Measurements from ENCODE around the gene BBS2. TPM values are rescaled to one million over a fixed set of nuclear protein-coding genes. Genes with fewer than 3 reads are reported as not detected.

The BBS2 gene
- total RNA-seq, 1 donor from 2014 or later, result 86.1 TPM

- no peak overlapping the region for H3K9ac ChIP-seq (ENCODE audit: low read depth in 1 of 3, low read length in 3 of 3)
- H3K36me3 ChIP-seq (ENCODE audit: control insufficient read depth in 3 of 3, insufficient read depth in 3 of 3, low read length in 3 of 3), result no peaks in the 10 kb centered on the region
- H3K4me1 ChIP-seq (ENCODE audit: control insufficient read depth in 3 of 3, insufficient read depth in 3 of 3, low read length in 3 of 3), result peaks cover 8 to 11% (median 10%) of the 10 kb centered on the region in 3 donors
- H3K27ac ChIP-seq (ENCODE audit: low read depth, low read length), result no peak overlapping the region
- peaks cover 0 to 2% (median 0%) of the 10 kb centered on the region in 3 donors for H3K27me3 ChIP-seq (ENCODE audit: control insufficient read depth in 3 of 3, insufficient read depth in 3 of 3, low read length in 3 of 3)
- H3K4me3 ChIP-seq (ENCODE audit: low read length in 3 of 3), result no peak overlapping the region
- H3K9me3 ChIP-seq (ENCODE audit: control insufficient read depth in 3 of 3, low read length in 3 of 3), result no peaks in the 10 kb centered on the region
Measured at GRCh38 chr16:56549744-56550385, 30.0 kb upstream of the BBS2 start.

DNA sequence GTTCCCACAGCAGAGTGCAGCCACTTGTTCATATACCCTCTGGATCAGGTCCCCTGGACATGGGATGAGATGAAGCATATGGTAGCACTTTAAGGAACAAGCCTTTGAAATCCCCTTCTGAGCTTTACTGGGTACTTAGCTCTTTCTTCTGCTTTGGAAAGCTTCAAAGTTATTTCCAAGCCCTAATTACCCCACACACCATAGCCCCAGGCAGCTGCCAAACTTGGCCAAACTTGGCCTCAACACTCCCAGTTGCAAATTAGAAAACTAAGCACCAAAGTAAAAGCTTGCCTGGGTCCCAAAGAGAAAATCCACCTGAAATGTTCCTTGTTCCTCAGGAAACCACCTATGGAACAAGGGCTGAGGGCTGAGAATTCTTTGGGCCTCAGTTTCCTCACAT, 29.3 kb upstream of the BBS2 start:
- H3K9ac ChIP-seq (ENCODE audit: low read depth in 1 of 3, low read length in 3 of 3), result no peak overlapping the region
- peaks cover 8 to 11% (median 10%) of the 10 kb centered on the region in 3 donors for H3K4me1 ChIP-seq (ENCODE audit: control insufficient read depth in 3 of 3, insufficient read depth in 3 of 3, low read length in 3 of 3)
- H3K4me3 ChIP-seq (ENCODE audit: low read length in 3 of 3), result no peak overlapping the region
- H3K27me3 ChIP-seq (ENCODE audit: control insufficient read depth in 3 of 3, insufficient read depth in 3 of 3, low read length in 3 of 3), result no peaks in the 10 kb centered on the region
- H3K36me3 ChIP-seq (ENCODE audit: control insufficient read depth in 3 of 3, insufficient read depth in 3 of 3, low read length in 3 of 3), result no peaks in the 10 kb centered on the region
- H3K27ac ChIP-seq (ENCODE audit: low read depth, low read length), result no peak overlapping the region
- no peaks in the 10 kb centered on the region for H3K9me3 ChIP-seq (ENCODE audit: control insufficient read depth in 3 of 3, low read length in 3 of 3)

GRCh38 chr16:56547949-56548567, 28.2 kb upstream of the BBS2 start:
- Histone ChIP-seq H3K9ac (ENCODE audit: low read depth in 1 of 3, low read length in 3 of 3) (no peak overlapping the region), H3K36me3 (ENCODE audit: control insufficient read depth in 3 of 3, insufficient read depth in 3 of 3, low read length in 3 of 3) (no peaks in the 10 kb centered on the region), H3K27ac (ENCODE audit: low read depth, low read length) (no peak overlapping the region), H3K9me3 (ENCODE audit: control insufficient read depth in 3 of 3, low read length in 3 of 3) (no peaks in the 10 kb centered on the region), H3K4me1 (ENCODE audit: control insufficient read depth in 3 of 3, insufficient read depth in 3 of 3, low read length in 3 of 3) (peaks cover 8 to 11% (median 10%) of the 10 kb centered on the region in 3 donors), H3K27me3 (ENCODE audit: control insufficient read depth in 3 of 3, insufficient read depth in 3 of 3, low read length in 3 of 3) (no peaks in the 10 kb centered on the region), H3K4me3 (ENCODE audit: low read length in 3 of 3) (no peak overlapping the region)

DNA sequence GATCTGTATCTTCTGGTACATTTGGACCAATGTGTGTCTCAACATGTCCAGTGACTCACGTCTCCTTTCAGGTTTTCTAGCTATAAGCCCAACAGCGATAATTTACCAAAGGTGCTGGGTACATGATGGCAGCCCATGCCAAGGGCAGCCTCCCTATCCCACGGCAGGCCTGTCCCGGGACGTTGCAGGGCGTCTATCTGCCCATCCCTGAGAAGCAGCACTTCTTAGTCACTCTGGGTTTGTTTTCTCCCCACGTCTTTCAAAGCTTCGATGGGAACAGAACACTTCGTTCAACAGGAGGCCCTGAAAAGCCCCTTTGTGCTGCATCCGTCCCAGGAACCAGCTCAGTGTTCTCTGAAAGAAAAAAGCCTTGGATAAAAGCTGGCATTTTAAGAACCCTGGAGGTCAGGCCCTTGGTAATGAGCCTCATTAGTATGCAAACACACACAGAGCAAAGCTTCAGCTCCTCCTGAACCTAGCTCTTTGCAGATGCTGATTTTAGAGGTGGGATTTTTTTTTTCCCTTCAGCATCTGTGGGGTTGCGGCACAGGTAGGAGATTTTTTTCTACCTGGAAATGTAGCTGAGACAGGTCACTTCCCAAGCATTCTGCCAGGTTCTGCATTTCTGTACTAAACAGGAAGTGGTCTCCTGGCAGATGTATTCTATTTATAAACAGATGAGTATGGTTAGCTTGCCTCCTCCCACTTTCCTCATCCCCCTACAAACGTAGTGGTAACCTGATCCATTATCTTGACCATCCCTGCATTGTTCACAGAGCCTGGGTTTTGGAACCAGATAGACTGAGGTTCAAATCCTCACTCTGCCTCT, 27.5 kb upstream of the BBS2 start:
- Histone ChIP-seq H3K27me3 (ENCODE audit: control insufficient read depth in 3 of 3, insufficient read depth in 3 of 3, low read length in 3 of 3) (no peaks in the 10 kb centered on the region), H3K4me3 (ENCODE audit: low read length in 3 of 3) (no peak overlapping the region), H3K9me3 (ENCODE audit: control insufficient read depth in 3 of 3, low read length in 3 of 3) (no peaks in the 10 kb centered on the region), H3K4me1 (ENCODE audit: control insufficient read depth in 3 of 3, insufficient read depth in 3 of 3, low read length in 3 of 3) (peaks cover 6 to 8% (median 8%) of the 10 kb centered on the region in 3 donors), H3K36me3 (ENCODE audit: control insufficient read depth in 3 of 3, insufficient read depth in 3 of 3, low read length in 3 of 3) (no peaks in the 10 kb centered on the region), H3K27ac (ENCODE audit: low read depth, low read length) (no peak overlapping the region), H3K9ac (ENCODE audit: low read depth in 1 of 3, low read length in 3 of 3) (no peak overlapping the region)

- no peaks in the 10 kb centered on the region for H3K27me3 ChIP-seq (ENCODE audit: control insufficient read depth in 3 of 3, insufficient read depth in 3 of 3, low read length in 3 of 3)
- no peaks in the 10 kb centered on the region for H3K4me1 ChIP-seq (ENCODE audit: control insufficient read depth in 3 of 3, insufficient read depth in 3 of 3, low read length in 3 of 3)
- no peak overlapping the region for H3K4me3 ChIP-seq (ENCODE audit: low read length in 3 of 3)
- no peak overlapping the region for H3K27ac ChIP-seq (ENCODE audit: low read depth, low read length)
- no peaks in the 10 kb centered on the region for H3K36me3 ChIP-seq (ENCODE audit: control insufficient read depth in 3 of 3, insufficient read depth in 3 of 3, low read length in 3 of 3)
- H3K9me3 ChIP-seq (ENCODE audit: control insufficient read depth in 3 of 3, low read length in 3 of 3), result no peaks in the 10 kb centered on the region
- H3K9ac ChIP-seq (ENCODE audit: low read depth in 1 of 3, low read length in 3 of 3), result no peak overlapping the region
Measured at GRCh38 chr16:56542039-56542438, 22.2 kb upstream of the BBS2 start.

DNA sequence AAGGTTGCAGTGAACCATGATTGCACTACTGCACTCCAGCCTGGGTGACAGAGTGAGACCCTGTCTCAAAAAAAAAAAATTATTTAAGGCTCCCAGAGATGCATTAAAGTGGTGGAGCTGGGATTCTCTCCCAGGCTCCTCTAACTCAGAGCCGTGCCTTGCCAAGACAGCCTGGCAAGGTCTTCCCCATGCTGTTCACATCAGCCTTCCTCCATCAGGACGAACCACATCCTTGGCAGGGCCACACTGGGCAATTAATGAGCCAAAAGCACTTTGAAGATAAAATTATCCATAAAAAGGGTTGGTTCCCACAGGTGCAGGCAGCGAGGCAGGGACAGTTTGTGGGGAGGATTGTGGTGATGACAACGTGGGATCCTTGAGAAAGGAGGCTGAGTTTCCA, 19.8 kb upstream of the BBS2 start:
- H3K36me3 ChIP-seq (ENCODE audit: control insufficient read depth in 3 of 3, insufficient read depth in 3 of 3, low read length in 3 of 3), result no peaks in the 10 kb centered on the region
- H3K9me3 ChIP-seq (ENCODE audit: control insufficient read depth in 3 of 3, low read length in 3 of 3), result no peaks in the 10 kb centered on the region
- no peaks in the 10 kb centered on the region for H3K4me1 ChIP-seq (ENCODE audit: control insufficient read depth in 3 of 3, insufficient read depth in 3 of 3, low read length in 3 of 3)
- no peak overlapping the region for H3K9ac ChIP-seq (ENCODE audit: low read depth in 1 of 3, low read length in 3 of 3)
- H3K4me3 ChIP-seq (ENCODE audit: low read length in 3 of 3), result no peak overlapping the region
- H3K27me3 ChIP-seq (ENCODE audit: control insufficient read depth in 3 of 3, insufficient read depth in 3 of 3, low read length in 3 of 3), result no peaks in the 10 kb centered on the region
- no peak overlapping the region for H3K27ac ChIP-seq (ENCODE audit: low read depth, low read length)

- Histone ChIP-seq H3K9me3 (ENCODE audit: control insufficient read depth in 3 of 3, low read length in 3 of 3) (no peaks in the 10 kb centered on the region), H3K4me1 (ENCODE audit: control insufficient read depth in 3 of 3, insufficient read depth in 3 of 3, low read length in 3 of 3) (no peaks in the 10 kb centered on the region), H3K27ac (ENCODE audit: low read depth, low read length) (no peak overlapping the region), H3K4me3 (ENCODE audit: low read length in 3 of 3) (no peak overlapping the region), H3K27me3 (ENCODE audit: control insufficient read depth in 3 of 3, insufficient read depth in 3 of 3, low read length in 3 of 3) (no peaks in the 10 kb centered on the region), H3K9ac (ENCODE audit: low read depth in 1 of 3, low read length in 3 of 3) (no peak overlapping the region), H3K36me3 (ENCODE audit: control insufficient read depth in 3 of 3, insufficient read depth in 3 of 3, low read length in 3 of 3) (no peaks in the 10 kb centered on the region)
Measured at GRCh38 chr16:56538331-56538730, 18.5 kb upstream of the BBS2 start.

DNA sequence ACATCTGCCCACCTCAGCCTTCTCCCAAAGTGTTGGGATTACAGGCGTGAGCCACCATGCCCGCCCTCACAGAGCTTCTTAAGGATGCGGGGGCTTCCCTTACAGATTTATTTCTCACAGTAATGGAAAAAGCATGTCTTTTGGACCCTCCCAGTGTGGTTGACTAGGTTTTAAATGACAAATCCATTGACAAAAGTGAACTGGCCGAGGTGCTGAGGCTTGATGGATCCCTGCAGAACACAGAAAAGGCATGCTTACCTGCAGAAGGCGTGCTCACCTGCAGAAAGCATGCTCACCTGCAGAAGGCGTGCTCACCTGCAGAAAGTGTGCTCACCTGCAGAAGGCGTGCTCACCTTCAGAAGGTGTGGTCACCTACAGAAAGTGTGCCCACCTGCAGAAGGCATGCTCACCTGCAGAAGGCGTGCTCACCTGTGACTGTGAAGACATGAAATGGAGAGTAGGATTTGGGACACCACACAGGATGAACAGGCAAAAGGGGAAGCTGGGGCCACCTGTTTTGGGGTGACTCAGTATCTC, 15.1 kb upstream of the BBS2 start:
- Histone ChIP-seq H3K4me3 (ENCODE audit: low read length in 3 of 3) (no peak overlapping the region), H3K27me3 (ENCODE audit: control insufficient read depth in 3 of 3, insufficient read depth in 3 of 3, low read length in 3 of 3) (no peaks in the 10 kb centered on the region), H3K27ac (ENCODE audit: low read depth, low read length) (no peak overlapping the region), H3K9me3 (ENCODE audit: control insufficient read depth in 3 of 3, low read length in 3 of 3) (no peaks in the 10 kb centered on the region), H3K36me3 (ENCODE audit: control insufficient read depth in 3 of 3, insufficient read depth in 3 of 3, low read length in 3 of 3) (no peaks in the 10 kb centered on the region), H3K4me1 (ENCODE audit: control insufficient read depth in 3 of 3, insufficient read depth in 3 of 3, low read length in 3 of 3) (no peaks in the 10 kb centered on the region), H3K9ac (ENCODE audit: low read depth in 1 of 3, low read length in 3 of 3) (no peak overlapping the region)

- H3K4me3 ChIP-seq (ENCODE audit: low read length in 3 of 3), result no peak overlapping the region
- H3K9ac ChIP-seq (ENCODE audit: low read depth in 1 of 3, low read length in 3 of 3), result no peak overlapping the region
- no peaks in the 10 kb centered on the region for H3K27me3 ChIP-seq (ENCODE audit: control insufficient read depth in 3 of 3, insufficient read depth in 3 of 3, low read length in 3 of 3)
- H3K27ac ChIP-seq (ENCODE audit: low read depth, low read length), result no peak overlapping the region
- H3K4me1 ChIP-seq (ENCODE audit: control insufficient read depth in 3 of 3, insufficient read depth in 3 of 3, low read length in 3 of 3), result no peaks in the 10 kb centered on the region
- no peaks in the 10 kb centered on the region for H3K9me3 ChIP-seq (ENCODE audit: control insufficient read depth in 3 of 3, low read length in 3 of 3)
- H3K36me3 ChIP-seq (ENCODE audit: control insufficient read depth in 3 of 3, insufficient read depth in 3 of 3, low read length in 3 of 3), result no peaks in the 10 kb centered on the region
Measured at GRCh38 chr16:56532714-56533113, 12.9 kb upstream of the BBS2 start.

DNA sequence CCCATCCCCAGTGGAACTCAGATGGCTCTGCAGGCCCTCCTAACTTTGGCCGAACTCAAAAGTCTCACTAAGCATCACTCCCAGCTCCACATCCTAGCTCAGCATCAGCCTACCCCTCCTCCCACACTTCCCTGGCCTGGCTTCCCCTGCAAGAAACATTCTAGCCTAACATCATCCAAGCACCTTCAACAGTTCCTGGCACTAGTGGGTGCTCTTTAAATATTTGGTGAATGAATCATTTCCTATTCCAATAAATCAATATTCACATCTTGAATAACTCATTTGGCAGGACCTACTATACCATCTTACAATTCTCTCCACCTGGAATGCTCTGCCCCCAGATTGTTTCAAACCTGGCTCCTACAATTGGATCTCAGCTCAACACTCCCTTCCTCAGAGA, 11.0 kb upstream of the BBS2 start:
- H3K9me3 ChIP-seq (ENCODE audit: control insufficient read depth in 3 of 3, low read length in 3 of 3), result no peaks in the 10 kb centered on the region
- no peak overlapping the region for H3K27ac ChIP-seq (ENCODE audit: low read depth, low read length)
- no peak overlapping the region for H3K9ac ChIP-seq (ENCODE audit: low read depth in 1 of 3, low read length in 3 of 3)
- H3K4me1 ChIP-seq (ENCODE audit: control insufficient read depth in 3 of 3, insufficient read depth in 3 of 3, low read length in 3 of 3), result no peaks in the 10 kb centered on the region
- H3K4me3 ChIP-seq (ENCODE audit: low read length in 3 of 3), result no peak overlapping the region
- no peaks in the 10 kb centered on the region for H3K36me3 ChIP-seq (ENCODE audit: control insufficient read depth in 3 of 3, insufficient read depth in 3 of 3, low read length in 3 of 3)
- H3K27me3 ChIP-seq (ENCODE audit: control insufficient read depth in 3 of 3, insufficient read depth in 3 of 3, low read length in 3 of 3), result no peaks in the 10 kb centered on the region

Measured in skeletal muscle tissue (tissue), 4 donors.